Uterus (tissue), 2 donors: Measurements from ENCODE around the gene LEFTY2.

ENCODE experiments used
- POLR2A ChIP-seq, 2 donors: fragments of 450-650 bp; IDR thresholded peaks; one replicate each; pipeline ENCODE4 v1.6.1; 2016; ENCODE audit warnings: antibody characterized with exemption in 2 of 2, mild to moderate bottlenecking in 1 of 2, moderate library complexity in 1 of 2
- TF ChIP-seq, protein P1 (sequence below), 4 experiments: fragments of 200-600 bp in 2 of 4; fragments of 450-650 bp in 2 of 4; sonication (generic) in 2 of 4; IDR thresholded peaks; one replicate each; pipeline ENCODE4 v1.5.1; 2016 to 2019; ENCODE audit warnings: antibody characterized with exemption in 4 of 4, mild to moderate bottlenecking in 2 of 4, moderate library complexity in 1 of 4

GRCh38 chr1:225896494-225896893, 44.5 kb downstream of the LEFTY2 start:
- TF ChIP-seq, protein P1, sequence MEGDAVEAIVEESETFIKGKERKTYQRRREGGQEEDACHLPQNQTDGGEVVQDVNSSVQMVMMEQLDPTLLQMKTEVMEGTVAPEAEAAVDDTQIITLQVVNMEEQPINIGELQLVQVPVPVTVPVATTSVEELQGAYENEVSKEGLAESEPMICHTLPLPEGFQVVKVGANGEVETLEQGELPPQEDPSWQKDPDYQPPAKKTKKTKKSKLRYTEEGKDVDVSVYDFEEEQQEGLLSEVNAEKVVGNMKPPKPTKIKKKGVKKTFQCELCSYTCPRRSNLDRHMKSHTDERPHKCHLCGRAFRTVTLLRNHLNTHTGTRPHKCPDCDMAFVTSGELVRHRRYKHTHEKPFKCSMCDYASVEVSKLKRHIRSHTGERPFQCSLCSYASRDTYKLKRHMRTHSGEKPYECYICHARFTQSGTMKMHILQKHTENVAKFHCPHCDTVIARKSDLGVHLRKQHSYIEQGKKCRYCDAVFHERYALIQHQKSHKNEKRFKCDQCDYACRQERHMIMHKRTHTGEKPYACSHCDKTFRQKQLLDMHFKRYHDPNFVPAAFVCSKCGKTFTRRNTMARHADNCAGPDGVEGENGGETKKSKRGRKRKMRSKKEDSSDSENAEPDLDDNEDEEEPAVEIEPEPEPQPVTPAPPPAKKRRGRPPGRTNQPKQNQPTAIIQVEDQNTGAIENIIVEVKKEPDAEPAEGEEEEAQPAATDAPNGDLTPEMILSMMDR (IDR thresholded peaks at IDR 0.05), result no peak
- no peak for TF ChIP-seq POLR2A (IDR thresholded peaks at IDR 0.05)
